Fibroblast of lung (primary cell): ENCODE data around the gene TSEN2. TPM values are rescaled to one million over a fixed set of nuclear protein-coding genes. Genes with fewer than 3 reads are reported as not detected.

ENCODE experiments used
- DNase-seq, 2 donors: peaks; one replicate each; pipeline versions ENCODE4 v3.0.0 to v3.0.0-alpha.2; 2010; ENCODE audit warnings: low read depth in 2 of 2
- H2AFZ ChIP-seq: 2 replicates; pipeline ENCODE4 v1.5.1; 2012; ENCODE audit warnings: low read length, control low read depth, inconsistent platforms
- H3K27ac ChIP-seq: 2 replicates; pipeline ENCODE4 v1.5.1; 2011; ENCODE audit warnings: low read length, control low read depth; ENCODE audit not compliant: insufficient read depth
- H3K27me3 ChIP-seq: 2 replicates; pipeline ENCODE4 v1.5.1; 2011; ENCODE audit warnings: mild to moderate bottlenecking, low read length; ENCODE audit not compliant: control insufficient read depth, insufficient read depth
- H3K36me3 ChIP-seq: 2 replicates; pipeline ENCODE4 v1.5.1; 2011; ENCODE audit warnings: low read length; ENCODE audit not compliant: control insufficient read depth, insufficient read depth
- H3K4me1 ChIP-seq: 2 replicates; pipeline ENCODE4 v1.5.1; 2011; ENCODE audit warnings: low read length; ENCODE audit not compliant: control insufficient read depth, insufficient read depth; ENCODE audit errors: extremely low read depth
- H3K4me2 ChIP-seq: 2 replicates; pipeline ENCODE4 v1.5.1; 2011; ENCODE audit warnings: low read length, control low read depth; ENCODE audit not compliant: insufficient read depth; ENCODE audit errors: extremely low read depth
- H3K4me3 ChIP-seq, 4 experiments: fragments of 200-600 bp in 1 of 4; sonication (generic) in 1 of 4; replicated peaks in 1 of 4; 2 replicates each; pipeline ENCODE4 v1.5.1; 2011 to 2016; ENCODE audit warnings: low read length in 4 of 4, low read depth in 3 of 4, mild to moderate bottlenecking in 3 of 4, control low read depth in 2 of 4, inconsistent platforms in 1 of 4, mixed read lengths in 1 of 4; ENCODE audit not compliant: insufficient read depth in 1 of 4; ENCODE audit errors: control extremely low read depth in 1 of 4
- H3K79me2 ChIP-seq: 2 replicates; pipeline ENCODE4 v1.5.1; 2012; ENCODE audit warnings: mild to moderate bottlenecking, low read length, inconsistent platforms; ENCODE audit not compliant: control insufficient read depth, insufficient read depth
- H3K9ac ChIP-seq: 2 replicates; pipeline ENCODE4 v1.5.1; 2011; ENCODE audit warnings: mild to moderate bottlenecking, low read length, control low read depth; ENCODE audit not compliant: insufficient read depth
- H3K9me3 ChIP-seq: 2 replicates; pipeline ENCODE4 v1.5.1; 2012; ENCODE audit warnings: low read depth, low read length; ENCODE audit not compliant: control insufficient read depth, insufficient read depth
- H4K20me1 ChIP-seq: 2 replicates; pipeline ENCODE4 v1.5.1; 2011; ENCODE audit warnings: low read length; ENCODE audit not compliant: control insufficient read depth, insufficient read depth; ENCODE audit errors: extremely low read depth
- CTCF ChIP-seq, 2 donors: IDR thresholded peaks in 1 of 2; conservative IDR thresholded peaks in 1 of 2; 1 replicate in 1 of 2; 2 replicates in 1 of 2; pipeline ENCODE4 v1.5.1; 2011 to 2012; ENCODE audit warnings: low read length in 2 of 2, control low read depth in 1 of 2, inconsistent platforms in 1 of 2, low read depth in 1 of 2, mild to moderate bottlenecking in 1 of 2
- EZH2 ChIP-seq: IDR thresholded peaks from 2 replicates; pipeline ENCODE4 v1.5.1; 2012; ENCODE audit warnings: low read length, control low read depth, mild to moderate bottlenecking; ENCODE audit errors: missing control alignments
- polyA plus RNA-seq, 2 donors: library from polyadenylated mRNA; depleted of rRNA in 1 of 2; stranded (reverse) in 1 of 2; unstranded in 1 of 2; fragments of >200 nt; gene quantifications; 2 replicates each; pipeline ENCODE4 v1.2.1, GENCODE V29; 2011 to 2012; ENCODE audit warnings: missing spikeins in 1 of 2
- total RNA-seq: library from RNA; depleted of rRNA; stranded (reverse); fragments of >200 nt; gene quantifications from 2 replicates; pipeline ENCODE4 v1.2.1, GENCODE V29; 2014

TSEN2 gene
- total and polyA plus RNA-seq, 2 donors (not counting 1 experiment from before 2014, with no cell fraction given): 9.8 to 14.4 TPM

GRCh38 chr3:12484983-12485327, 675 bp downstream of the TSEN2 start:
- no peaks in the 10 kb centered on the region for H3K9me3 ChIP-seq
- peak overlapping the region; percentile 91 for H2AFZ ChIP-seq
- H3K27me3 ChIP-seq: no peaks in the 10 kb centered on the region
- peaks cover 9% of the 10 kb centered on the region for H3K4me1 ChIP-seq
- H4K20me1 ChIP-seq: no peaks in the 10 kb centered on the region
- peak overlapping the region; percentile 68 for H3K9ac ChIP-seq
- peaks cover 2% of the 10 kb centered on the region for H3K79me2 ChIP-seq
- peak overlapping the region; percentile 75 to 93 (median 86) for H3K4me3 ChIP-seq
- peak overlapping the region; percentile 92 for H3K4me2 ChIP-seq
- H3K36me3 ChIP-seq: no peaks in the 10 kb centered on the region
- TF ChIP-seq CTCF (conservative IDR thresholded peaks at IDR 0.05 in 1 of 2, IDR thresholded peaks at IDR 0.05 in 1 of 2; ENCODE audit: low read depth in 1 of 2, low read length in 2 of 2): no peak
- TF ChIP-seq EZH2: no peak
- no peak for DNase-seq
- H3K27ac ChIP-seq: peak overlapping the region; percentile 51

DNA sequence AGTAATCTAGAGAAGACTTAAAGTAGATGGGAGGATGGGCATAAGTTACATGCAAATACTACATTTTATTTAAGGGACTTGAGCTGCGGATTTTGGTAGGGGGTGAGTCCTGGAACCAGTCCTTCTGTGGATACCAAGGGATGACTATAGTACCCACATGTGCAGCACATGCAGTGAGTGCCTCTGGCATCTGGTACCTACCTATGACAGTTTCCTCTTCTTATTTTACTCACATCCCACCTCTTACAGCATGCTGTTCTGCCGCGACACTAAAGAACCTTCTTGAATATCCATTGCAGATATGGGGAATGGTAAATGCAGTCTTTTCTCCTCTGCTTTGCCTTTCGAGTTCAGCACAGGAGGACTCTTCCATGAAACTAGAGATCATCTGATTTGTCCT, 1.7 kb downstream of the TSEN2 start:
- DNase-seq: no peak
- Histone ChIP-seq H3K79me2 (peaks cover 2% of the 10 kb centered on the region), H3K9ac (no peak overlapping the region), H3K36me3 (no peaks in the 10 kb centered on the region), H3K4me1 (peaks cover 9% of the 10 kb centered on the region), H3K27me3 (no peaks in the 10 kb centered on the region), H3K9me3 (no peaks in the 10 kb centered on the region), H4K20me1 (no peaks in the 10 kb centered on the region), H2AFZ (no peak overlapping the region), H3K4me2 (no peak overlapping the region), H3K27ac (no peak overlapping the region), H3K4me3 (no peak overlapping the region)
- TF ChIP-seq EZH2 (no peak), CTCF (conservative IDR thresholded peaks at IDR 0.05 in 1 of 2, IDR thresholded peaks at IDR 0.05 in 1 of 2; ENCODE audit: low read depth in 1 of 2, low read length in 2 of 2) (no peak)

GRCh38 chr3:12486916-12487315, 2.6 kb downstream of the TSEN2 start:
- Histone ChIP-seq H3K27ac (no peak overlapping the region), H3K9ac (no peak overlapping the region), H2AFZ (no peak overlapping the region), H3K4me1 (peaks cover 9% of the 10 kb centered on the region), H4K20me1 (no peaks in the 10 kb centered on the region), H3K36me3 (no peaks in the 10 kb centered on the region), H3K27me3 (no peaks in the 10 kb centered on the region), H3K4me2 (no peak overlapping the region), H3K4me3 (no peak overlapping the region), H3K79me2 (peaks cover 2% of the 10 kb centered on the region), H3K9me3 (no peaks in the 10 kb centered on the region)
- TF ChIP-seq EZH2 (no peak), CTCF (conservative IDR thresholded peaks at IDR 0.05 in 1 of 2, IDR thresholded peaks at IDR 0.05 in 1 of 2; ENCODE audit: low read depth in 1 of 2, low read length in 2 of 2) (no peak)
- DNase-seq: no peak
